ENCODE data around the gene TTC17. TPM values are rescaled to one million over a fixed set of nuclear protein-coding genes. Genes with fewer than 3 reads are reported as not detected.

The TTC17 gene
- total RNA-seq, 1 donor from 2014 or later: 143 TPM

GRCh38 chr11:43507171-43507570, 148.5 kb downstream of the TTC17 start:
- no peak for DNase-seq (ENCODE audit: low spot score in 2 of 2, unreplicated experiment in 2 of 2)
- Mint-ChIP-seq H3K4me1 (peaks cover 6% of the 10 kb centered on the region), H3K9me3 (no peaks in the 10 kb centered on the region), H3K27me3 (ENCODE audit: low read depth) (peaks cover 4% of the 10 kb centered on the region), H3K27ac (no peak overlapping the region), H3K4me3 (no peak overlapping the region), H3K36me3 (no peaks in the 10 kb centered on the region)
- no peak for TF ChIP-seq CTCF (IDR thresholded peaks at IDR 0.05; ENCODE audit: unreplicated experiment)

GRCh38 chr11:43508511-43508918, 149.8 kb downstream of the TTC17 start:
- H3K9me3 Mint-ChIP-seq: peaks cover 6% of the 10 kb centered on the region
- peaks cover 7% of the 10 kb centered on the region for H3K27me3 Mint-ChIP-seq (ENCODE audit: low read depth)
- TF ChIP-seq CTCF (IDR thresholded peaks at IDR 0.05; ENCODE audit: unreplicated experiment): no peak
- H3K36me3 Mint-ChIP-seq: no peaks in the 10 kb centered on the region
- H3K4me1 Mint-ChIP-seq: peaks cover 6% of the 10 kb centered on the region
- no peak overlapping the region for H3K27ac Mint-ChIP-seq
- H3K4me3 Mint-ChIP-seq: no peak overlapping the region
- DNase-seq (ENCODE audit: low spot score in 2 of 2, unreplicated experiment in 2 of 2): no peak

- no peak overlapping the region for H3K27ac Mint-ChIP-seq
- H3K9me3 Mint-ChIP-seq: peaks cover 6% of the 10 kb centered on the region
- H3K4me3 Mint-ChIP-seq: no peak overlapping the region
- peaks cover 18% of the 10 kb centered on the region for H3K27me3 Mint-ChIP-seq (ENCODE audit: low read depth)
- no peaks in the 10 kb centered on the region for H3K36me3 Mint-ChIP-seq
- no peak for DNase-seq (ENCODE audit: low spot score in 2 of 2, unreplicated experiment in 2 of 2)
- peaks cover 6% of the 10 kb centered on the region for H3K4me1 Mint-ChIP-seq
- no peak for TF ChIP-seq CTCF (IDR thresholded peaks at IDR 0.05; ENCODE audit: unreplicated experiment)
Observed at GRCh38 chr11:43511959-43512358, 153.2 kb downstream of the TTC17 start.

- TF ChIP-seq CTCF (IDR thresholded peaks at IDR 0.05; ENCODE audit: unreplicated experiment): no peak
- H3K36me3 Mint-ChIP-seq: no peaks in the 10 kb centered on the region
- no peak overlapping the region for H3K27ac Mint-ChIP-seq
- H3K4me1 Mint-ChIP-seq: no peaks in the 10 kb centered on the region
- no peak for DNase-seq (ENCODE audit: low spot score in 2 of 2, unreplicated experiment in 2 of 2)
- peaks cover 29% of the 10 kb centered on the region for H3K27me3 Mint-ChIP-seq (ENCODE audit: low read depth)
- no peak overlapping the region for H3K4me3 Mint-ChIP-seq
- peaks cover 6% of the 10 kb centered on the region for H3K9me3 Mint-ChIP-seq
Observed at GRCh38 chr11:43515090-43515489, 156.4 kb downstream of the TTC17 start.

GRCh38 chr11:43516316-43516850, 157.7 kb downstream of the TTC17 start:
- no peak for TF ChIP-seq CTCF (IDR thresholded peaks at IDR 0.05; ENCODE audit: unreplicated experiment)
- peaks cover 11% of the 10 kb centered on the region for H3K9me3 Mint-ChIP-seq
- no peaks in the 10 kb centered on the region for H3K36me3 Mint-ChIP-seq
- H3K27ac Mint-ChIP-seq: no peak overlapping the region
- DNase-seq (ENCODE audit: low spot score in 2 of 2, unreplicated experiment in 2 of 2): no peak
- peaks cover 36% of the 10 kb centered on the region for H3K27me3 Mint-ChIP-seq (ENCODE audit: low read depth)
- H3K4me3 Mint-ChIP-seq: no peak overlapping the region
- no peaks in the 10 kb centered on the region for H3K4me1 Mint-ChIP-seq

- Mint-ChIP-seq H3K4me1 (no peaks in the 10 kb centered on the region), H3K4me3 (no peak overlapping the region), H3K9me3 (peaks cover 9% of the 10 kb centered on the region), H3K36me3 (no peaks in the 10 kb centered on the region), H3K27me3 (ENCODE audit: low read depth) (peaks cover 35% of the 10 kb centered on the region), H3K27ac (no peak overlapping the region)
- DNase-seq (ENCODE audit: low spot score in 2 of 2, unreplicated experiment in 2 of 2): no peak
- no peak for TF ChIP-seq CTCF (IDR thresholded peaks at IDR 0.05; ENCODE audit: unreplicated experiment)
Observed at GRCh38 chr11:43517518-43517917, 158.8 kb downstream of the TTC17 start.

Measured in mesothelial cell of epicardium (in vitro differentiated cells).